ENCODE results near the gene ZMIZ1.

The ZMIZ1 gene

DNA sequence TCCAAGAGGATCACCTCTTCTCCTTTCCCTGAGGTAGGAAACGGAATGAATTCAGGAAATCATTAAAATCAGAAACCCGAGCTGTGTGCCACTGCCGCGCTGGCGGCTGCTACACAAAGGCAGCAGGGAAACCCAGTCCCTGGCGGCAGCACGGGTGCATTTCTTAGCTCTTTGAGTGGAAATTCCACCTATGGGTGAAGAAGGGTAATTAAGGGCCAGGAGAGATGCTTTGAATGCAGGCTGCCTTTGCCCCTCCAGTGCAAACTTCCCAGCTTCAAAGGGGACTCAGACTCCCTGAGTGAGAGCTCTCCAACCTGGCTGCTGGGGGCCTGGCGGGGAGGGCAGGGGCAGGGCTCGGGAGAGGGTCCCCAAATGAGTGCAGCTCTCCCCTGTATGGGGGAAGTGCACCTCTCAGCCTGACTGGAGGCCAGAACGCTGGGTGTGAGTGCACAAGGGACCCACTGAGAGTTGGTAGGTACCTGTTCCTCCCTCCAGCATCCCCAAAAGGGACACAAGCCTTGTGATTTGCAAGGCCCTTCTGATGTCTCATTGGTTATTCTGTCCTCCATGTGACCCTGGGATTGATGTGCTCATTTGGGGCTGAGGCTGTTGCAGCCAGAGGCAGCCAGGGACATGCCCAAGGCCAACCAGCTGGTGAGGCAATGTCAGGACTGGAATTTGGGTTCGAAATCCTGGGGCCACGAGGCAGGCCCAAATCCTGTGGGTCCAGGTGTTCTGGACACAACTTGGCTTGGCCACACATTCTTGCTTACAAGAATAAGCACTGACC, 16.3 kb upstream of the ZMIZ1 start:
- no peak for FAIRE-seq

DNA sequence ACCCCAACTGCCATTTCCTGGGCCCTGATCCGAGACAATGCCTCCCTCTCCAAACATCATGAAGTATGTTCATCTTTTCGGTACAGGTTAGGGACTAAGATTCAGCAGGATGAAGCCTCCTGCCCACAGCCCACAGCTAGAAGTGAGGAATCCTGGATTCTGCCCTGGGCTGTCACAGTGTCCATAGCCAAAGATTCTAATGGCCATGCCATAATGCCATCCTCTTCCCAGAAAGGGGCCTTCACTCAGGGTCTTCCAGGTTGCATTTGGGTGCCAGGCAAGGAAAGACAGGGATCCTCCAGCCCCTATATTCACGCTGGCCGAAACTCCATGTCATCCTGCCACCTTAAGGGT, 15.7 kb upstream of the ZMIZ1 start:
- FAIRE-seq (no peak), DNase-seq (ENCODE audit: low spot score) (no peak)

More for the DNA sequence above, 16.3 kb upstream of the ZMIZ1 start:
- no peak for DNase-seq (ENCODE audit: low spot score)

DNA sequence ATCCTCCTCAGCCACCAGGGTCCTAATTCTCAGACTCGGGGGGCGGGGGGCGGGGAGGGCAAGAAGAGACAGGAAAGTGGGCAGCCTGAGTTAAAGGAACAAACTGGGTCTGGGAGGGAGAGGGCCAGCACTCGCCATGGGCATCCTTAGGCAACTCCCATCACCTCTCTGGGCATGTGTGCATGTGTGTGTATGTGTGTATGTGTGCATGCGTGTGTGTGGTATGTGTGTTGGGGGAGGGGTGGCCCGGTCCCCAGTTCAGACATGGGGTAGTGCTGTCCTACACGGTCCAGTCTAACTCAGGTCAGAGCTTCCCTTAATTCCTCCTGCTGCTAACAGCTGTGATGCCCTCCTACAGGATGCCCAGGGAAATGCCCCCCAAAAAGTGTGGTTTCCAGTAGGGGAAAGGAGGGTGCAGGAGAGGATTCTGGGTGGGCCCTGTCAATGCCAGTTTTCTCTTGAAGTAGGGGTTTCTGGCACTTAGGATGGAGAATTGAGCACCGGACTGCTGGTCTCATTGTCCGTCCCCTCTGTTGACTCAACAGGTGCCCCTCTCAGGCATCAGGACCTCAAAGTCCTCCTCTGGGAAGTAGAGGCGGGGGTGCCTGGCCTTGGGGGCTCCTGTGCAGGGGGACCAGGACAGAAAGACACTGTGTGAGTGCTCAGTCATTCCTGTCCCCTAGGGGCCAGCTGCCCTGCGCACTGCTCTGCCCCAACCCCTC, 15.1 kb upstream of the ZMIZ1 start:
- no peak for DNase-seq (ENCODE audit: low spot score)
- FAIRE-seq = no peak

DNA sequence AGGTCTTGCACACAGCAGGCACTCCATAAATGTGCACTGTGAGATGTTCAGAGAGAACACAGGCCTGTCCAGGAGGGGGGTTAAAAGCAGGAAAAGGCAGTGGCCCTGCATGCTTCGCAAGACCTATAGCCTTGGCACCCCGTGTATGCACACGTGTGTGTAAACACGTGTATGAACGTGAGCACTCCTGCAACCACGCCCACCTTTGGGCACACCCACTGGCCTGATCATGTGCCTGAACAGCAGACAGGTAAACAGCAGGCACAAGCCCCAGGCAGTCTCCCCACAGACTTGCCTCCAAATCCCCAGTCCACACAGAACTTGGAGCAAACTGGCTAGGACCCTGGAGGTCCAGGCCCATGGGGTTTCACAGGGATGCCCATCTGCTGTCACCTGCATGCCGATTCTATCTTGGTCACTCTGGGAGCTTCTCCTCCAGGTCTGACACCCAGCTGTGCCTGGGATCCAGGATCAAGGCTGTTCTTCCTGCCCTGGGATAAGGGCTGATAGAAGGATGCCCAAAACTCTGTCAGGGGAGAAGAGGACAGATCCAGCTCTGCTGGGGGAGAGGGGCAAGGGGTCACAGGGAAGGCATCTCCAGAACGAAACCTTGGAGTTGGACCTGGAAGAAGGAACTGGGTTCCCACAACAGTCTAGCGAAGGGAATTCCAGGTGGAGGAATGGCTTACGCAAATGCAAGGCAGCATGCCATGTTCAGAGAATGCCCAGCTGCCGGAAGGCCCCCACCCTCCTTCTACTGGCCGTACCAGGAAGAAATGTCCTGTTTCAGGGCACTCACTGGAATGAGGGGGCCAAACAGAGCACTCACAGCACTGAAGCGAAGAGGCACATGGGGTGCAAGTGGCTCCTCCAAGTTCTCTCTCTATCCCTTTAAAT, 14.3 kb upstream of the ZMIZ1 start:
- DNase-seq (ENCODE audit: low spot score) (no peak), FAIRE-seq (no peak)

DNA sequence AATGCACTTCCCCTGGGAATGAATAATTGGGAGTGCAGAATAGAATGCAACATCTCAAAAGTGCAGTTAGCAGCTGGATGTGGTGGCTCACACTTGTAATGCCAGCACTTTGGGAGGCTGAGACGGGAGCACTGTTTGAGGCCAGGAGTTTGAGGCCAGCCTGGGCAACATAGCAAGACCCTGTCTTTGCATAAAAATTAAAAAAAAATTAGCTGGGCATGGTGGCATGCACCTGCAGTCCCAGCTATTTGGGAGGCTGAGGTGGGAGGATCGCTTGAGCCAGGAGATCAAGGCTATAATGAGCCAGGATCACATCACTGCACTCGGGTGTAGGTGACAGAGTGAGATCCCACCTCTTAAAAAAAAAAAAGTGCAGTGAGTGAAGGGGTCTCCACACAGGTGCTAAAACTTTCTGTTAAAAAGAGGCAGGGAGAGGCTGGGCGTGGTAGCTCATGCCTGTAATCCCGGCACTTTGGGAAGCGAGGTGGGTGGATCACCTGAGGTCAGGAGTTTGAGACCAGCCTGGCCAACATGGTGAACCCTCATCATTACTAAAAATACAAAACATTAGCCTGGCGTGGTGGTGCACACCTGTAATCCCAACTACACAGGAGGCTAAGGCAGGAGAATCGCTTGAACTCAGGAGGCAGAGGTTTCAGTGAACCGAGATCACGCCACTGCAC, 13.5 kb upstream of the ZMIZ1 start:
- no peak for DNase-seq (ENCODE audit: low spot score)
- FAIRE-seq = no peak

DNA sequence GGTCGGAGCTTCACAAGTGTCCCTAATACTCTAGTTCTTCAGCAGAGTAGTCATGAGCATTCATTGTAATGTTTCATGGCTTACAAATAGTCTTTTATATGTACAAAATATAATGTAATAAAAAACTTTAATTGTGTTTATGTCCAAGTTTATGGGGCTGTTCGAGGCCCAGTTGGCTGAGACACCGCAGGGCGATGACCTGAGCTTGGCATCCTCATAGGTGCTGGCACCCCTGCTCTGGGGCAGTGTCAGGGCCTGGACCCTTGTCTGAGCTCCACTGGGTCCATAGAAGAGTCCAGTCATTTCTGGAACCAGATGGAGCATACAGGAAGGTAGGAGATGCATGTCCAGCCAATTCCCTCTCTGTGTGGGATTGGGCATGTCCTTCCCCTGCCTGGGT, 12.9 kb upstream of the ZMIZ1 start:
- FAIRE-seq = no peak
- DNase-seq (ENCODE audit: low spot score) = no peak

DNA sequence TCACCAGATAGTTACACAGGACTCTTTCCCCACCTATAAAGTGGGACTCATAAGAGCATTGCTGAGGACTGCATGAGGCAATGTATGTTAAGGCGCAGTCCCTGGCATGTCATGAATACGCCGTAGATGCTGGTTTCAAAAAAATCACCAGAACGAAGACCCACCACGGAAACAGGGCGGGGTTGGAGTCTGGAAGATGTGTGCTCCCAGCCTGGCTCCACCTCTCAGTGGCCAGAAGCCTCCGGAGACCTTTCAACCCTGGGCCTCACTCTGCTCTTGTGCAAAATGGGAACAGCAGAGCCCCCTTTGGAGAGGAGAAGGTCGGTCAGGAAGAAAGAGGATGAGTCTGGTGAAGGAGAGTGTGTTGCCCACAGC, 12.4 kb upstream of the ZMIZ1 start:
- FAIRE-seq (no peak), DNase-seq (ENCODE audit: low spot score) (no peak)

DNA sequence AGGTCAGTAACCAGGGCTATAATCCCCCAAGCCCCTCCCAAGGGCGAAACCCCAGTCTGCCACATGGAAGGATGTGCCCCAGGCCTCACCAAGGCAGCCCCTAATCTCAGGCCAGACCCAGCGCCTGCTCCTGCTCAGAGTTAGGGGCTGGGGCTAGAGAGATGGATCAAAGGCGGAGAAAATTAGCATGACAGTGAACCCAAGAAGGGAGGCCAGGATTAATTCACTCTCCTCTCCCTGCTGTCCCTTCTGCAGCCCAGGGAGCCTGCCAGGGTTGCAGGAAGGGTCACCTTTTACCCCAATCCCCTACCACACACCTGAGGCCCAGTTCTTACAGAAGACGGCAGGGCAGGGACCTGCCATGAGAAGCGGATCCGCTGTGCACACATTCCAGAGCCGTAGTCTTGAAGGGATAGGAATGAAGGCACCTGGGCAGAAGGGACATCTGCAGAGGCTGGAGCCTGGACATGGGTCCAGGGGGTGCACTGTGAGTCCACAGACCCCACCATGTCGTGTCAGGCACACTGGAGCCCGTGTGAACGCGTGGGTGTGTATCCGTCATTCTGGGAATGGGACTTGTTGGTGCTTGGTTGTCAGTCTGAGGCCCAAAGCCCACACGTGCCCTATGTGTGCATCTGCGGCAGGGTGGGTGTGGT, 11.9 kb upstream of the ZMIZ1 start:
- DNase-seq (ENCODE audit: low spot score) (no peak), FAIRE-seq (no peak)

DNA sequence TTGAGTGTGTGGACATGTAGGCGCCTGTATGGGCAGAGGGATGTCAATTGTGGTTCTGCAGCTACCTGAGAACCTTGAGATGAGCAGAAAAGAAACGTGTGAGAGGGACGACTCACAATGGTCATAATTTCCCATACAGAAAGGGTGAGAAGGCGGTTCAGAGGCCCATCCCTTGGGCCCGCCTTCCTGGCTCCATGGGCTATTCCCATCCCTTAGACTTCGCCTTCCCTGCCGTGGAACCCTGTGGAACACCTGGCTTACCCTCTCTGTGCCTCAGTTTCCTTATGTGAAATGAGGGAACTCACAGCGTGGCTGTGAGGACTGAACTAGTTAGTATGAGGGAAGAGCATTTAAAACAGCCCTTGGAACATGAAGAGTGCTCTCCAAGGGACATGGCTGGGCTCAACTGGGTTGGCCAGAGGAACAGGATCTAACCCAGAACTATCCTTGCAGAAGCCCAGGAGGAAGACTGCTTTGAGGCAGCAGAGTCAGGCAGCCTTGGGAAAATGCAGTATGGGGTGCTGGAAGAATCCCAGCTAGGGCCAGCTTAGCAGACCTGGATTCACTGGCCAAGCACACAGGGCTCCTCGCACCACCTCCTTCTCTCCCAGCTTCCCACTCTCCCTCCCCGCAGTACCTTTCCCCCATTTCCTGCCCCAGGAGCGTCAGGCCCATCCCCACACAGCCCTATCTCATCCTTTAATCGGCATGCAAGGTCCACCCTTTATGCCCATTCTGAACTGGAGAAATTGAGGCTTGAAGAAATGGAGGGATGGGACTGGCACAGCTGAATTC, 11.1 kb upstream of the ZMIZ1 start:
- no peak for DNase-seq (ENCODE audit: low spot score)
- FAIRE-seq = no peak

DNA sequence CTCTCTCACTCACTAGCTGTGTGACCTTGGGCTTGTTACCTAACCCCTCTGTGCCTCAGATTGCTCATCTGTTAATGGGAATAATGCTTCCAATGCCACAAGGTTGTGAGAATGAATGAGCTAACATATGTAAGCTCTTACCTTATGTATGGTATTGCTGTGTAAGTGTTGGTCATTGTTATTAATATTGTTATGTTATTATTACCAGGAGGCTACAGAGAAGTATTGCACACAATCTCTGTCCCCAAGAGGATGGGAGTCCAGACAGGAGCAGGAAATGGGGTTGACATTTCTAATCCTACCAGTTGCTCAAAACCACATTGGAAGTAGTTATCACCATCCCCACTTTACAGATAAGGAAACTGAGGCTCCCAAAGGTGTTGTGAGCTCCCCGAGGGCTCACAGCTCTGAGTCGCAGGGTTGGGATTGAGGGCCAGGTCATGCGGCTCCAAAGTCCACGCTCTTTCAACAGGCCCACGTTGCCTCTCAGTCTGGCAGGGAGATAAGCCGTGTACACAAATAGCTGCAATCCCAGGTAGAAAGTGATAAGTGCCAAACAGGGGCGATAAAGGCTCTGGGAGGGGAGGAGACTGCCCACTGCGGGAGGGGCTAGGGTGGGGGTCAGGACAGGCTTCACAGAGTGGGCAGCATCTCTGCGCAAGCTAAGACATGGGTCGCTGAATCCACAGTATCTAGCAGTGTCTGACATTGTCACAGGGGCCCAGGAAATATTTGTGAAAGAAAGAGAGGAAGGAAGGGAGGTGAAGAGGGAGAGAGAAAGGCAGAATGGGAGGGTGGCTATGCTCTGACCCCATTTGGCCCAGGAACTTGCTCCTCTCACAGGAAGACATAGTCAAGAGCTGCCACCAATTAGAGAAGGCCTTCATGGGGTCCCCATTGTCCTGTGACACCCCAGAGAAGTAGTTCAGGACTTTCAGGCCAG, 9.6 kb upstream of the ZMIZ1 start:
- DNase-seq (ENCODE audit: low spot score) (no peak), FAIRE-seq (no peak)

DNA sequence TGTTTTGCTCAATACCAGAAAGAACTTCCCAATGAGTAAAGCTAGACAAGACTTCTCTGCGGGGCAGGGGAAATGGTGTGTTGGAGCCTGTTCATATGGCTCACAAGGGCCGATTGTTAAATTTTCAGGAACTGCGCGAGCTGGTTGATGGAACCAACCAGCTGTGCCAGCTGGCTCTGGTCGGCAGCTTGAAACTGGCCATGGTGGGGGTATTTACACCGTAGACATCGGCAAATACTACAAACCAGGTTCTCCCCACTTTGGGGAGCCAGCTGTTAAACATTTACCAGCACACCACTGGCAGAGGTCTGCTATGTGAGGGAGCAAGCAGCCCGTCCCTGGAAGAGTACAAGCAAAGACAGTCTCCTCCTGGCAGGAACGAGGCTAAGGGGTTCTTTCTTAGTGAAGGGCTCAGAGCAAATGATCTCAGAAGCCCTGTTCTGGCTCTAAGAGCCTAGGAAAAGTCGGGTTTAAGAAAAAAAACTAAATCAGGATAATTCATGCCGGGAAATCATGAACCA, 8.8 kb upstream of the ZMIZ1 start:
- no peak for DNase-seq (ENCODE audit: low spot score)
- FAIRE-seq = no peak

DNA sequence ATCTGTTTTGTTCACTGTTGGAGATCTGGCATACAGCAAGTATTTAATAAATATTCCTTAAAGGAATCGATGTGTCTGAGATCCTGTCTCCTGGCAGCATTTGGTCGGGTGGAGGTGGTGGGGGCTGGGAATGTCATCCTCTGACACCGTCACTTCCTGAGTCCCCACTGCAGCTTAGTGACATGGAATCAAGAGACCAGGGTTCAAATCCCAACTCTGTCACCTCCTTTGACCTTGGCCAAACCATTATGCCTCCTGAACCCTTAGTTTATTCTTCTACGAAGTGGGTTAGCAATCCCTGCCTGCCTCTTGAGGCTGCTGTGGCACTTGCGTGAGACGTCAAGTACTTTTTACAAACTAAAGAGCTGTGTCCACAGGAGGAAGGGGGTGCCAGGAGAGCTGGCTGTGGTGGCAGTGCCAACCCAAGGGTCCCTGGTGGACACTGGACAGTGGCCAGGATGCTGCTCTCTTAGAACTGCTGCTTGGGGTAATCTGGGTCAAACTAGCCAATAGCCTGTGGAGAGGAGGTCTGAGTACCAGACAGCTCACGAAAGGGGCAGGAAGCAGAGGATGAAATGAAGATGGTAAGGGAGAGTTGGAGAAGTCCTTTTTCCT, 8.0 kb upstream of the ZMIZ1 start:
- no peak for DNase-seq (ENCODE audit: low spot score)
- FAIRE-seq = no peak

DNA sequence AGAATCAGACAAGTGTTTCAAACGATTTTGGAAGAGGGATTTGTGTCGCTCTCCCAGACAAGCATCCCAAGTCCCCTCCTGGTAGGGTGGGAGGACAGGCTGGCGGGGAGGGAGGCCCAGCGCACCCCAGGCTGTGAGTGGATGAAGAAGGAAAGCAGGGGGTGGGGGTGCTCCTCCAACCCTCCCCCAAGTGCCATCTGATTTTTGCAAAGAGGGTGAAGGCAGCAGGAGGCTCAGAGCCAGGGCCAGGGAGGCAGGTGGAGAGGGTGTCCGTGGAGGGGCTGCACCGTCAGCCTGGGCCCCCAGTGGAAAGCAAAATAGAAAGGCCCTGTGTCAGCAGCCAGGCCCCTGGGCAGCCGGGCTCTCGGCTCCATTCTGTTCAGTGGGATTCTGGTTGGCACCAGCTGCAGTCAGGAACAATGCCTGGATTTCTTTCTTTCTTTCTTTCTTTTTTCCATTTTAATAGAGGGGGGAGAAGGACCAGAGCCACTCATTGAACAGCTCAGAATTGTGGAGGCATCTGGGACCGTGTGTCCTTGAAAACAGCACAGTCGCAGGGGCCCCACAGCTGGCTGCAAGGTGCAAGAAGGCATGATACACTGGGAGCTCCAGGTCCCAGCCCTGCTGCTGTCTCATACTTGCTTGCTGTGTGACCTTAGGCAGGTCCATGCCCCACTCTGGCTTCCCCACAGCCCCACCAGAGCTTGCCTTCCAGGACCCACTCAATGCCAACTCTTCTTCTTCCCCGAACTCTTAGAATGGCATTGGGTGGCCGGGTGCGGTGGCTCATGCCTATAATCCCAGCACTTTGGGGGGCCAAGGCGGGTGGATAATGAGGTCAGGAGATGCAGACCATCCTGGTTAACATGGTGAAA, 7.1 kb upstream of the ZMIZ1 start:
- DNase-seq (ENCODE audit: low spot score) (no peak), FAIRE-seq (no peak)

DNA sequence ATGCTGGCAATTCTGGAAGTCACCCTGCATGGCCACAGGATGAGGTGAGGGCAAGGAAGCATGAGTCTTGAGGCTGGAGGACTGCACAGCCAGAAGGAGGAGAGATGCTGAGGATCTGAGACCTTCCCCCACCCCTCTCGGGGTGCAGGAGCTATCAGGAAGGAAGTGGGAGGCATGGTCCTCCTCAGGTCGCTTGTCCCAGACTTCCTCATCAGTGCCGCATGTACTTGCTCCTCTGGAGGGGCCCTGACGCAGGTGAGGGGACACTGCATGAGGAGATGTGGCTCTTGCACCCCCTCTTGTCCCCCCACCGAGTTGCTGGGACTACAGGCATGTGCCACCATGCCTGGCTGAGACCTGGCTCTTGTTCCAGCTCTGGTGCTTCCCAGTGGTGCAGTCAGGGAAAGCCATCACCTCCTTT, 5.7 kb upstream of the ZMIZ1 start:
- DNase-seq (ENCODE audit: low spot score) (no peak), FAIRE-seq (no peak)

DNA sequence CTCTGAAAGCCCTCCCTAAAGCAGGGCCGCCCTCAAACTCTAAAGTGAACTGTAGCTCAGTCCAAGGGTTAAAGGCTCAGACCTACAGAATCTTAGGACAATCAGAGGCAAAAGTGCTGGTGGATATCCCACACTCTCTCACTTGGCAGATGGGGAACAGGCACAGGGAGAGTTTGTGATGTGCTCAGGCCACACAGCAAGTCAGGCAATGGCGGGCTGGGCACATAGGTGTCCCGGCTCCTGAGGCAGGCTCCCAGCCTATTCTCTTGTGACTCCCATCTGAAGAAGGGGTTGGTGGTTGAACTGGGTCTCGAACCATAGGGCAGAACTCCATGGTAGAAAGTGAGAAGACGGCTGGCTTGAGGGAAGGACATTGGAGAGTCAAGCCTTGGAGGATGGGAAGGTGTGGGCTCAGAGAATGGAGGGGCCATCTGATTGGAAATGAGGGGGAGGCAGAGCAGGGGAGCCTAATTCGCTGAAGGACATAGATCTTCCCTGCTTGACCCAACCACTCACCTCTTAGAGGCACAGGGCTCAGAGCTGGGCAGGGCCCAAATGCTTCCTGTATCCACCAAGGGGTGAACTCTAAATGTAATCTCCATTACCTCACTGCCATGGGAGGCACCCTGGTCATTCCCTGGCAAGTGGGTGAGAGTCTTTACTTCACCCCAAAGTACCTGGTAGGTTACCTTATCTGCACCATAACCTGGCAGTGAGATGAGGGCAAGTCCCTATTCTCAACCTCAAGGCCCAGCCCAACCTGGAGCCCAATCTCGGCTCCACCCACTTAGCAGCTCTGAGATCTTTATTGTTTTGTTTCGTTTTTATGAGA, 4.9 kb upstream of the ZMIZ1 start:
- DNase-seq (ENCODE audit: low spot score) (no peak), FAIRE-seq (no peak)

DNA sequence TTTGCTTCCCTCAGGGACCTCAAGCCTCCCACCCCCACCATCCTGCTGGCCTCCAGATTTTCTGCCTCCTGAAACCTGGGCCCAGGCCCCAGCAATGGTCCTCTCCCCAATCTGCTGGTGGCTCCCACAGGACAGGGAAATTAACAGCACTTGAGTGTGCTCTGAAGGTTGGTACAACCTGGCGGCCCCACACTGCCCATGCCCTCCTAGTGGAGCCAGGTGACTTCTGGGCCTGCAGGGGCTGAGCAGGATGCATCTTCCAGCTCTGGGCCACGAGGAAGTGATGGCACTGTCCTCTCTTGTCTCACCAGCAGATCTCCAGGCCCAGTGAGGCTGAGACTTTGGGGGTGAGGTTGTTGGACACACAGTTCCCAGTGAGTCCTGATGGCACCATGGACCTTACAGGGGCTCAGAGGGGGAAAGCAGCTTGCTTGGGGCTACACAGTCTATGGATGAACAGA, 3.6 kb upstream of the ZMIZ1 start:
- DNase-seq (ENCODE audit: low spot score) (no peak), FAIRE-seq (no peak)

Measured in RCC 7860 (cell line).